Measurements from ENCODE around the gene RIPOR3.
"Not testable (repeated sequence)": the region's sequence is repeated elsewhere in the genome, so short reads cannot be mapped to it uniquely, and the experiment has no call there.

Gene RIPOR3

DNA sequence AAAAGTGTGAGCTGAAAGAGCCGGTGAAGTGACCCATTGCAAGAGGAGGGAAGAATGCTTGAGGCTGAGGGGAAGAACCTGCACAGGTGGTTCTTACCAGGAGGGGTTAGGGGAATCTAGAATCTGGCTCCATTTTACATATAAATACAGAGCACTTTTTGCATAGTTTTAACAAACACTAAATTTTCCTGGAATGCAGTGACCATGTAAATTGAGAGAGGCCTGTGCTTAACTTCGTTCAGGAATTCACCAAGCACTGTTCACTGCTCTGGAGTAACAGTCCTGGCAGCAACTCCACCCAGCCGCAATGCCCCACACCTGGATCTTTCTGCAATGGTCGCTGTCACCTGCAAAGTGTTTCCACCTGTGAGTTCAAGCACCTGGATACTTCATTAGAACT is 13.2 kb upstream of the RIPOR3 start:
- DNase-seq = no peak

DNA sequence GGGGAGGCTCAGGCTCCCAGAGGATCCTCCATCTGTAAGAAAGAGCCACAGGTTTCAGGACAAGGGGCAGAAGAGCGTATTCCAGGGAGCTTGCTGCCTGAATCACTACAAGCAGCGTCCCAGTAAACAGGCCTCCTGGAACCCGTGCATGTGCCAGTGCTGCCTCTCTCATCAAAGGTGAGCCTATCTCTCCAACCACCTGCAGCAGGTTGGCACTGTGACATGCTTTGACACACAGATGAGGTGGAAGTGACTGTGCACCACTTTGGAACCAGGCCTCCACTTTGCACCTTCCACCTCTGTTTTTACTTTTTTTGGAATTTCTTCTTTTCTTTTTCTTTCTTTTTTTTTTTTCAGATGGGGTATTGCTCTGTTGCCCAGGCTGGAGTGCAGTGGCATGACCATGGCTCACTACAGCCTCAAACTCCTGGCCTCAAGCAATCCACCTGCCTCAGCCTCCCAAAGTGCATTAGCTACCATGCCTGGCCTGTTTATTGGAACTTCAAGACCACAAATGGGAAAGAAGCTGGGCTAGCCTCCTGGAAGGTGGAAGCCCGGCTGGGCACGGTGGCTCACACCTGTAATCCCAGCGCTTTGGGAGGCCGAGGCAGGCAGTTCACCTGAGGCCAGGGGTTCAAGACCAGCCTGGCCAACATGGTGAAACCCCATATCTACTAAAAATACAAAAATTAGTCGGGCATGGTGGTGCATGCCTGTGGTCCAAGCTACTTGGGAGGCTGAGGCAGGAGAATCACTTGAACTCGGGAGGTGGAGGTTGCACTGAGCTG is 12.5 kb upstream of the RIPOR3 start:
- DNase-seq = not testable (repeated sequence)

DNA sequence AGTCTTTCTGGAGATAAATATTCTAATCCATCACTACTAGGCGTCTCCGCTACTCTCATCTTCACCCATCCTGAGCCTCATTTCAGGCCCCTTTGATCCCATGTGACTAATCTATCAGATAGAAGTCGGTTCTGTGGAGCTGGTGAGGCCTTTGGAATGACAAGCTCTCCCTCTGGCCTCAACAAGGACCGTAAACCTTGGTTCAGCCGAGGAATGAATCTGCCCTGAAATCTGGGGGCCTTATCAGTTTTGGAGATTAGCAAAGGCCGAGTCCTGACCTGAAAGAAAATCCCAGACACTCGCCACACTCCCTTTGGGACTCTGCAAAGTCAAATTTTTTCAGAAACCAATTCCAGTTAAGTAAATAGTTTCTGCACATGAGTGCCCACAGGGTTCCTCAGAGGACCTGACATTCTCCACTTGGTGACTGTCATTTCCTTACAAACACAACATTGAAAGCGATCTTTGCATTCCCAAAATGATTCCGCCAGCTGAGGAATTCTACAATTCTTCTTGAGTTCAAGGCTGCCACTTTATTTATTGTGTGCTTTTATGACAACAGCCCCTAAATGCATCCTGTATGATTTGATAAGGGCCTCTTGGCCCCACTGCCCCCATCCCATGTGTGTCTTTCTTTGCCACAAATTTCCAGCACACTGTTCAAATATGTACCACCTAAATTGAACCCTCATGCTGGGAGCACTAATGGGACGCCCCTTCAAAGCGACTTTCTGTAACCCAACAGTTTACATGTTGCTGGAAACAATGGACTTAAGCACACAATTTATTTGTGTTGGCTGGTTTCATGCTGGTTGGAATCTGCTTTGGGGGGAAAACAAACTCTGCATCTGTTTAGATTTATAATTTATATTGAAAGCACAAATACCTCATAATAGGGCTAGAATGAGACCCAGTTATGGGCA is 10.0 kb upstream of the RIPOR3 start:
- no peak for DNase-seq

DNA sequence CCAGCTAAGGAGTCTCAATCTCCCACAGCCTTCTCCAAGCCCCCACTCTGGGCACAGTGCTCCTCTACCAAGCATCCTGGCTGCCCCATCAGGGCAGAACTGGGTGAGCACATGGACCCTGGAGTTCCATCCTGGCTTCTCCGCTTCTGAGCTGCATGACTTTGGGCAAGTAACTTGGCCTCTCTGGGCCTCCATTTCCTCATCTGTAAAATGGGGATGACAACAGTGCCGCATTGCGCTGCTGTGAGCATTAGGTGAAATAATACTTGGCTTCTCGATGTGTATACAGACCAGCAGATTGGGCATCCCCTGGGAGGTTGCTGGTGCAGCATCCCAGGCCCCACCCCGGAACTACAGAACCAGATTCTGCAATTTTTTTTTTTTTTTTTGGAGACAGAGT is 8.3 kb upstream of the RIPOR3 start:
- DNase-seq = no peak

DNA sequence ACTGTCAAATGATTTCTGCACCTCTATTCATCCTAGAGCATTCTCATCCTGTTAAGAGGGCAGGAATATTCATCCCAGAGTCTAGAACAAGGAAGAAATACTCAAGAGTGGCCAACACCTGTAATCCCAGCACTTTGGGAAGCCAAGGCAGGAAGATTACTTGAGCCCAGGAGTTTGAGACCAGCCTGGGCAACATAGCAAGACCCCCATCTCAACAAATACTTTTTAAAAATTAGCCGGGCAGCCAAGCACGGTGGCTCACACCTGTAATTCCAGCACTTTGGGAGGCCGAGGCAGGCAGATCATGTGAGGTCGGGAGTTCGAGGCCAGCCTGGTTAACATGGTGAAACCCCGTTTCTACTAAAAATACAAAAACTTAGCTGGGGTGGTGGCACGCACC is 6.9 kb upstream of the RIPOR3 start:
- not testable (repeated sequence) for DNase-seq

DNA sequence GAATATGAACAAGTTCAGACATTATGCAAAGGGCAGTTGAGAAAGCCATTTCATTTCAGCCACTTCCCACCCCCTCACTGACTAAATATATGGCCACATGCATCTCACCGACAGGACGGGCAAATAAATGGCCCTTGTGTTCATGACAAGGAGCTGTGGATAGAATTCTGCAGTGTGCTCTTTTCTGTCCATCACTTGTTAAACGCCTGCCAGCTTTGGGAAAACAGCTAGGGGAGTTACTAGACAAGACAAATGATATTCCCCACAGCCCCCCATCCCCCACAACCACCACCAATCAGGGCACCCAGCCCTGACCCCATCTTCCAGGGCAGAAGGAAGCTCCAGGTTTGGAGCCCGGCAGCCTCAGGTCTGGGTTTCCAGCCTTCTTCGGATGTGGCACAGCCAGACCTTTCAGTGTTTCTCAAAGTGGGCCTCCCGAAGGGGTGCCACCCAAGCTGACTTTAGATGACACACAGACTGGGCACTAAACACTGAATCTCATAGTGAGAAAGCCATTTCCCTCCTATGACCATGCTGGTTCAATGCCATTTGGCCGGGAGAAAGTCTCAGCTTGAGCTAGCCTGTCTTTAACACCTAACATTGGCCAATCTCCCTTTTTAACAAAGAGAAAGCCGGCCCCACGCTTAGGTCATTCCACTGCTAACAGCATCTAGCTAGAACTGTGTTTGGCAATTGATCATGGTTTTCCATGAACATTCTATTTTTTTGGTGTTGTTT is 4.0 kb upstream of the RIPOR3 start:
- DNase-seq = no peak

DNA sequence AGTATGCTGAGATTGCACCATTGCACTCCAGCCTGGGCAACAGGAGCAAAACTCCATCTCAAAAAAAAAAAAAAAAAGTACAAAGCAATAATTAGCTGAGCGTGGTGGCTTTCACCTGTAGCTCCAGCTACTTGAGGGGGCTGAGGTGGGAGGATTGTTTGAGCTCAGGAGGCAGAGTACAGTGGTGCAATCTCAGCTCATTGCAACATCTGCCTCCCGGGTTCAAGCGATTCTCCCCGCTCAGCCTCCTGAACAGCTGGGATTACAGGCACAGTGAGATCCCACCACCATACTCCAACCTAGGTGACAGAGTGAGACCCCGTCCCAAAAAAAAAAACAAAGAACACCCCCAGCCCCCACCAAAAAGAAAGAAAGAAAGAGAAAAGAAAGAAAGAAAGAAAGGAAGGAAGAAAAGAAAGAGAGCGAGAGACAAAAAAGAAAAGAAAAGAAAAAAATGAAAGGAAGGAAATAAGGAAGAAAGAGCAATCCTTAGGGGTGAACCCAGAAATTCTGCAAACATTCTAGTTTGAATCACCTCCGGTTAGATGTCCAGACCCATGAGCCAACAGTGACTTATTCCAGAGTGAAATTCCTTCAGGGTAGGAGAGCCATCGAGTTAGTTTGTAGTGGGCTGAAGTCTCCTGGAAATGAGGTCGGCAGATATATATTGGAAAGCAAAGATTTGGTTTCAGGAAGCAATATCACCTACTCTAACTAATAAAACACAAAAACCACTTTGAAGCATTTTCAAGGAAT is 3.2 kb upstream of the RIPOR3 start:
- DNase-seq = no peak

DNA sequence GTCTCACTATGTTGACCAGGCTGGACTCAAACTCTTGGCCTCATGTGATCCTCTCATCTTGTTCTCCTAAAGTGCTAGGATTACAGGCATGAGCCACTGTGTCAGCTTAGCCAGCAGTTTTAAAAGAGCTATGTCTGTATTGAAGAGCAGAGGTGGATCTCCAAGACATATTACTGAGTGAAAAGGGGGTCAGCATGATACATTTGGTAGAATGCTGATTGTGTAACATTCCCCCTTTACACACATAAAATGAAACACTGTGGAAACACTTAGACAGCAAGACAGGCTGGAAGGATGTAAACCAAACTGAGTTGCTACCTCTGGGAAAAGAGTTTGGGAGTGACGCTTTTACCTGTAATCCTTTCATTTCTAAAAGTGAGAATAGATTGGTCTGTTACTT is 1.7 kb upstream of the RIPOR3 start:
- no peak for DNase-seq

DNA sequence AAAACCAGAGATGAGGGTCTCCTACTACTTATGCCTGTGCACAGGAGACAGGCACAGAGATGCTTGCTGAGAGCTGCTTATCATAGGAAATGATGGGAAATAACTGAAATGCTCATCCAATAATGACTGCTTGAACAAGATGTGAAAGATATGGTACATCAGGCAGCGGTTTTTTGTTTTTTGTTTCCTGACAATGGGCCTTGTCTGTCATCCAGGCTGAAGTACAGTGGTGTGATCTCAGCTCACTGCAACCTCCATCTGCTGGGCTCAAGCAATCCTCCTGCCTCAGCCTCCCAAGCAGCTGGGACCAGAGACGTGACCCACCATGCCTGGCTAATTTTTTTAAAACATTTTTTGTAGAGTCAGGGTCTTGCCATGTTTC is 1.2 kb upstream of the RIPOR3 start:
- DNase-seq = no peak

DNA sequence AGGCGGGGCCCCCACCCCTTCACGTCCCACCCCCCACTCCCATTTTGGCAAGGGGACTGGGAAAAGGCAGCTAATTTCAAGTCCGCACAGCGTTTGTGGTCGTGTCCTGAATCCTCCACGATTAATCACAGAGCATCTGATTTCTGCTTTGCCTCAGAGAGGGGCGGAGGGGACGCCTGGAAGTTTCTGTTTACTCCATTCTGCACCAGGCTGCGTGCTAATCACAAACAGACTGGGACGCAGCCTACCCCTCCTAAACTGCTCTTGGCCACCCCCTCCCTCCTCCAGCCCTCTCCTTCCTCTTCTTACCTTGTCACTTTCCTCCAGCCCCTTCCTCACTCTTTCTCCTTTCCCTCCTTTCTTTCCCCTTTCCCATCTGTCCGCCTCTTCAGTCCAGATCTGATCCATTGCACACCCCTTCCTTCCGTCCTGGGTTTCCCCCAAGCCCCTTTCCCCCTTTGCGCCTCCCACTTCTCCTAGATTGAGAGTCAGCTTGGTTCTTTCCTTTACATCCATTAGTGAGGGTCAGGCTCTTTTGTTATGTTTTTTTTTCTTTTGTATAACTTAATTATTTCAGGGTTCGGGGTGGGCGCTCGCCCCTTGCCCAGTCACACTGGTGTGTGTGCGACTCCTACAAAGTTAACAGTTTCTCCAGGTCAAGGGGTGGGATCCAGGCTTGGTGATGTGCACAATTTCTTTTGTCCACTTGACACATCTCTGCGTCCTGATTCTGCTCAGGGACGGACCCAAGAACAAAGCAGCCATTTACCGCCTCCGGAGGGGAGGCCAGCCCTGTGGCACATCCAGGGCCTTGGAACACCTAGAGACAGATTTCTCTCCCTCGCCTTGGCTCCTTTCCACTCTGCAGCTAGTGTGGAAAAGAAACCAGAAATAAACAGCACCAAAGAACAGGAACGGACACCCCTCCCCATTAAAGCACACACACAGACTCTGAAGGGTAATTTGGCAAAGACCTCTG is 520 bp upstream of the RIPOR3 start:
- DNase-seq = no peak

DNA sequence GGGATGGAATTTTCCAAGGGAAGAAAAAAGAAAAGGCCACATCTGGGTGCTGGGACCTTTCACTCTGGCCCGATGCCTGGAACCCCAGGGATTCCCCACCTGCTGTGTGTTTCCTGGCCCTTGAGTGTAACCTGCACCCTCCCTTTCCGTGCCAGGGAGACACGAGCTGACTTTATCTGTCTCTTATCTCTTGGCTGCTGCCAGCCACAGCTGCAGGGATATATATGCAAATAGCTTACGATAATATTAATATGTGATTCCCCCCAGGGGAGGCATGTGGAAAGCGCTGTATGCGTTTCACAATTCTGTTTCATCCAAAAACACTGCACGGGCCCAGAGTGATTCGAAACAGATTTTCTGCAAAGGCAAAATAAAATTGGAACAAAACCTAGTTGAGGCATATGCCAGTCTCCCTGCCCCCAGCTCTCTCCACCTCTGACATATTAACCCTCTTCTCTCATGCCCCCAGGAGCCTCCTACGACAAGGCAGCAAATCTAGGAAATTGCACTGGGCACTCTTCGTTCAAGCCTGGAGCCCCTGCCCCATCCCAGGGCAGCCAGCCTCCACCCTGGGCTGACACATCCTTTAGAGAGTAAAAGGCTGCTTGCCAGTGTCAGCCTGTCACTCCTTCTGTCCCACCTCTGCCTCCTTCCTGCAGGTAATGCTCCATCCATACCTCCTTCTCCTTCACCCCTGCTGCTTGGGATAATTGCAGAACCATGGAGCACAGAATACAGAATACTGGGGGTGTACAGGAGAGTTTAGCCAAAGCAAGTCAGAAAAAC is 1.3 kb downstream of the RIPOR3 start:
- no peak for DNase-seq

DNA sequence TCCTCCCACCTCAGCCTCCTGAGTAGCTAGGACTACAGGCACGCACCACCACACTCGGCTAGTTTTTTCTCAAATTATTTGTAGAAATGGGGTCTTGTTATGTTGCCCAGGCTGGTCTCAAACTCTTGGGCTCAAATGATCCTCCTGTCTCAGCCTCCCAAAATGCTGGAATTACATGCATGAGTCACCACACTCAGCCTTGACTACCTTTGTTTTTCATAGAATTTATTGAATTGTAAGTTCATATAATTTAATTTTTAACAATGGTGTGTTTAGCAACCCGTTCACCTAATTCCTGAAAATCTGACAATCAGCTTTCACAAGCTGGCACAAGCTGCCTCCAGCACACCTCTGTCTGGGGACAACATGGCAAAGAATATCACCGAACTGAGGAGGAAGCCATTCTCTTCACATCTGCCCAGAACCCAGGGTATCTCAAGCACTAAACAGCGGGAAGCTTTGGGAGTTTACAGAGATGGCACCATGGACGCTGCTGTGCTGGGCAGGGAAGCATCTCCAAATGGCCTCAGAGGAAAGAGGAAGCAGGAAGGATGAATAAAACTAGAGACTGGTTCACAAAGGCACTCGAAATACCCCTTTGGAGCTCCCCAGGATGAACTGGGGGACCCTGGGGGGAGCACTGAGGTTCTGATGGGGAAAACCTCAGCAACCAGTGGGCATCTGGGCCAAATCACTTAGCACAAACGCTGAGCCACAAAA is 2.9 kb downstream of the RIPOR3 start:
- no peak for DNase-seq

DNA sequence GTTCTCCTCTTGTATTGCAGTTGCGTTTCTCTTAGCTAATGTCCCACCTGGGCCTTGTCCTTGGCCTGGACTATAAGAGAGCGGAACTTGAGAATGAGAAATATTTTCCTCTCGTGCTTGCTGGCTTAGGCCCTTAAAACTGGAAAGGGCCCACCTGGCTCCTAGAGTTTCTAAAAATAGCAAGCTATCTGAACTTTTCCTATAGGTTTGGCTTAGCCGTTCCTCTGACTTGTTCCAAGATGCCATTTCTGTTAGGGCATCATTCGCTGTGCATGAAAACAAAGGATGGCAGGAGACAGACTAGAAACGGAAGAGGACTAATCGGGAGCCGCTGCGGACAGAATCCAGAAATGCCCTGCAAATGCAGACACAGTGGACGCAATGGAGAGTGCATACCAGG is 4.5 kb downstream of the RIPOR3 start:
- DNase-seq = no peak

DNA sequence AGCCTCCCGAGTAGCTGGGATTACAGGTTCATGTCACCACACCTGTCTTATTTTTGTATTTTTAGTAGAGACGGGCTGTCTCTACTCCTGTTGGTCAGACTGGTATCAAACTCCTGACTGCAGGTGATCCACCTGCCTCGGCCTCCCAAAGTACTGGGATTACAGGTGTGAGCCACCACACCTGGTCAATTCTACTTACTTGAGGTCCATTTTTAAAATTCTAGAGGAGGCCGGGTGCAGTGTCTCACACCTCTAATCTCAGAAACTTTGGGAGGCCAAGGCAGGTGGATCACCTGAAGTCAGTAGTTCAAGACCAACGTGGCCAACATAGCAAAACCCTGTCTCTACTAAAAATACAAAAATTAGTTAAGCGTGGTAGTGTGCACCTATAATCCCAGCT is 7.8 kb downstream of the RIPOR3 start:
- DNase-seq = no peak

DNA sequence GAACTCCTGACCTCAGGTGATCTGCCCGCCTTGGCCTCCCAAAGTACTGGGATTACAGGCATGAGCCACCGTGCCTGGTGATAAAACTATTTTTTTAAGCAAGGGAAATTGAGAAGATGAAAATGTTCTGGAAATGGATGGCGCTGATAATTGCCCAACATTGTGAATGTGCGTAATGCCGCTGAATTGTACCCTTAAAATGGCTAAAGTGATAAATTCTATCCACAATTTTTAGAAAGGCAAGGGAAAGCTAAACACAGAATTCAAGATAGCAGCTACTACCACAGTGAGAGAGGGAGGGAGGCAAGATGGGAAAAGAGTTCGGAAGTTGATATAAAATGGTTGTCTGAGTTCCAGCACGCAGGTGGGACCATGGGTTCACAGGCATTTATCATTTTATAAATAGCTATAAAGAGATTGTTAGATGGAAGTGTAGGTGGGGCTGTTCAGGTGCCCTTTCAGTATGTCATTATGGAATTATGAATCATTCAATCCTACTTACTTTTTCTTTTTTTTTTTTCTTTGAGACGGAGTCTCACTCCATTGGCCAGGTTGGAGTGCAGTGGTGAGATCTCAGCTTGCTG is 8.3 kb downstream of the RIPOR3 start:
- no peak for DNase-seq

DNA sequence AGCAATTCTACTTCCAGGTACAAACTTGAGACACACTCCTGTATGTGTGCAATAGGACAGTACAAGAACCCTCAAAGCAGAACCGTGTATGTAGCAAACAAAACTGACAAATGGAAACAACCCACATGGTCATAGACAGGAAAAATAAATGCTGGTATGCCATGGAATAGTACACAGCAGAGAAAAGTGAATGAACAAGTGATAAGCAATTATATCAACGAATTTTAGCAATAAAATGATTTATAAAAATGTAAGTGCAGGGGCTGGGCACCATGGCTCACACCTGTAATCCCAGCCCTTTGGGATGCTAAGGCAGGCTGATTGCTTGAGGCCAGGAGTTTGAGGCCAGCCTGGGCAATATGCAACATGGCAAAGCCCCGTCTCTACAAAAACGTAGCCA is 9.3 kb downstream of the RIPOR3 start:
- no peak for DNase-seq

DNA sequence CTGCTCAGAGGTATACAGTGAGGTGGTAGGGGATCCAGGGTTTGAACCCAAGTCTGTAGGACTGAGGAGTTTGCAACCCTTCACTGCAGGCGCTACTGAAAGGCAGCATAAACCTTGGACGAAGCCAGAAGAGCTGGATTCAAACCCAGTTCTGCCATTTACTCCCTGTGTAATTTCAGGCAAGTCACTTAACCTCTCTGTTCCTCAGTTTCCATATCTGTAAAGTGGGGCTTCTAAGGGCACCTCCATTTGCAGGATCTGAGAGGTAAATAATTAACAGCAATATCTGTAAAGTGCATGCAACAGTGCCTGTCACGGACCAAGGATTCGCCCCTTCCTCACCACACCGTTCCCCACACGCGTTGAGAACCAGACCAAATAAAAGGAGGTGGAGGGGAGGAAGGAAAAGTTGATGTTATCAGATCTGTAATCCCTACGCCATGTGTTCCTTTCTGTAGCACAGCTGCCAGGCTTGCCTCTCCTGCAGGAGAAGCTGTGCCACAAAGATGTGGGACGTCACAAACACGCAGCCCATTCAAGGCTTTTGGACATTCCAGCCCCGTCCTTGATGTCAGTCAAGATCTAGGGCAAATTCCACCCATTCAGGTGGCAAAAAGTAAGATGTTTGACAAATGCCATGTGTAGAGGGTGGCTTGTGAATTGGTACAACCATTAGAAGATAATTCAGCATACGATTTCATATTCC is 9.8 kb downstream of the RIPOR3 start:
- no peak for DNase-seq

DNA sequence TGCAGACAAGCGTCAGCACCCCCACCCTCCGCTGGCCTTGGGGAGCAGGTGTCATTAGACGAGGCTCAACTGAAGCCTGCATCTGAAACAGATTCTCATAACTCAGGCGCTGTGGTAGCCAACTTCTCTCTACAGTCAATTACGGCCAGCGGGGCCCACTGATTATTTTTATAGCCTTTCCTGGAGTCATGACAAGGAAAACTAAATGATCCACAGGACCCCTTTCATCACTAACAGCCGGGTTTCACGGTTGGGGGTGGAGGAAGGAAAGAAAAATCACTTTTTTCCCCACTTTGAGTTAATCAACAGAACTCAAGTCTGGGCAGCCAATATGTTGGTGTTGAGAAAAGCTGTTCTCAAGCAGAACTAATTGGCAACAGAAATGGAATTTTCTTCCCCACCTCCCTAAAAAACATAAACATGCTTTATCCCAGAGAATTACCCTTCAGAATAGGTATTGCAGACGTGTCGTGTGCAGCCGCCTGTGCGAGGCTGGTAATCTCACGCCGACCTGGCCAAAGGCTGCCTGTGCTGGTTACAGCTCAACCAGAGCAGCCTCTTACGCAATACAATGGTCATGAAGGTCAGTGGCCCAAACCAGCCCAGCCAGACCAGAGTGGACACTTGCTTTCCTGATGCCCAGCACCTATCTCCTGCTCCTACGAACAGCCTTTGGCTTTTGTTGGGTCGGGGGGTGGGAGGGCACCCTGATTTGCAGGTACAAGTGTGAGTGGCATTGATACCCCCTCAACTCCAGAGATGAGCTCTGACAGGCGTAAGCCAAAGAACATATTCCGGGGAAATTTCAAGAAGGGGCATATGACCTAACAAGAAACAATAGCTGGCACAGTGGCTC is 11.0 kb downstream of the RIPOR3 start:
- no peak for DNase-seq
